GM19455 (cell line): ENCODE data around the gene SLC4A5.
A peak's percentile ranks its signal among the peaks of the same experiment; 100 is the strongest.

ENCODE experiments used
- ATAC-seq: cut with Tn5 transposase; IDR thresholded peaks from one replicate; pipeline ENCODE4 v1.9.1; 2021; ENCODE audit not compliant: unreplicated experiment

SLC4A5 gene, protein sequence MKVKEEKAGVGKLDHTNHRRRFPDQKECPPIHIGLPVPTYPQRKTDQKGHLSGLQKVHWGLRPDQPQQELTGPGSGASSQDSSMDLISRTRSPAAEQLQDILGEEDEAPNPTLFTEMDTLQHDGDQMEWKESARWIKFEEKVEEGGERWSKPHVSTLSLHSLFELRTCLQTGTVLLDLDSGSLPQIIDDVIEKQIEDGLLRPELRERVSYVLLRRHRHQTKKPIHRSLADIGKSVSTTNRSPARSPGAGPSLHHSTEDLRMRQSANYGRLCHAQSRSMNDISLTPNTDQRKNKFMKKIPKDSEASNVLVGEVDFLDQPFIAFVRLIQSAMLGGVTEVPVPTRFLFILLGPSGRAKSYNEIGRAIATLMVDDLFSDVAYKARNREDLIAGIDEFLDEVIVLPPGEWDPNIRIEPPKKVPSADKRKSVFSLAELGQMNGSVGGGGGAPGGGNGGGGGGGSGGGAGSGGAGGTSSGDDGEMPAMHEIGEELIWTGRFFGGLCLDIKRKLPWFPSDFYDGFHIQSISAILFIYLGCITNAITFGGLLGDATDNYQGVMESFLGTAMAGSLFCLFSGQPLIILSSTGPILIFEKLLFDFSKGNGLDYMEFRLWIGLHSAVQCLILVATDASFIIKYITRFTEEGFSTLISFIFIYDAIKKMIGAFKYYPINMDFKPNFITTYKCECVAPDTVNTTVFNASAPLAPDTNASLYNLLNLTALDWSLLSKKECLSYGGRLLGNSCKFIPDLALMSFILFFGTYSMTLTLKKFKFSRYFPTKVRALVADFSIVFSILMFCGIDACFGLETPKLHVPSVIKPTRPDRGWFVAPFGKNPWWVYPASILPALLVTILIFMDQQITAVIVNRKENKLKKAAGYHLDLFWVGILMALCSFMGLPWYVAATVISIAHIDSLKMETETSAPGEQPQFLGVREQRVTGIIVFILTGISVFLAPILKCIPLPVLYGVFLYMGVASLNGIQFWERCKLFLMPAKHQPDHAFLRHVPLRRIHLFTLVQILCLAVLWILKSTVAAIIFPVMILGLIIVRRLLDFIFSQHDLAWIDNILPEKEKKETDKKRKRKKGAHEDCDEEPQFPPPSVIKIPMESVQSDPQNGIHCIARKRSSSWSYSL

DNA sequence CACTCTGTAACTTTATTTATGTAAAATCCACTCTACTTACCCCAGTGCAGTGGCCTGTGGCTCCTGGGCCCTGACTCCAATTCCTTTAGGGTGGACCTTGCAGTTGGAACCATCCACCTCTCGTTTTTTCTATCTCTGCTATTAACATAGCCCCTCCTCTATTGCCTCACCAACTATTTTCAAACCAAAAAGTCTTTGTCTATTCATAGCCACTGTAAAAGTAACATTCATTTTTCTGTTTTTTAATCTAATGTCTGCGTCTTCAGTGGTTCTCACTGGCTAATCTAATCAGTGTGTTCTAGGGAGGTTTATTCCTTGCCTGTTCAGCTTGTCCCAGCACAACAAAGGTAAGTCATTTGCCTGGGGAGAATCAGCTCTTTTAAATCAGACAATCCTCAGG, at the start of gene SLC4A5:
SLC4A5 (minus strand) TSS at position 101 of the 400 bp plus-strand sequence. CDS start 28,393 bp downstream, outside the sequence.
- no peak for ATAC-seq

DNA sequence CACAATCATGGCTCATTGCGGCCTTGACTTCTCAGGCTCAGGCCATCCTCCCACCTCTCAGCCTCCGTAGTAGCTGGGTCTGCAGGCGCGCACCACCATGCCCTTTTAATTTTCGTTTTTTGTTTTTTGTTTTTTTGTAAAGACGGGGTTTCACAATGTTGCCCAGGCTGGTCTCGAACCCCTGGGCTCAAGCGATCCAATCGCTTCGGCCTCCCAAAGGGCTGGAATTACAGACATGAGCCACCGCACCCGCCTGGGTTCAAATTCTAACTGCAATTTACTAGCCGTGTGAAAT, 49.2 kb upstream of the SLC4A5 start:
- ATAC-seq, result no peak

DNA sequence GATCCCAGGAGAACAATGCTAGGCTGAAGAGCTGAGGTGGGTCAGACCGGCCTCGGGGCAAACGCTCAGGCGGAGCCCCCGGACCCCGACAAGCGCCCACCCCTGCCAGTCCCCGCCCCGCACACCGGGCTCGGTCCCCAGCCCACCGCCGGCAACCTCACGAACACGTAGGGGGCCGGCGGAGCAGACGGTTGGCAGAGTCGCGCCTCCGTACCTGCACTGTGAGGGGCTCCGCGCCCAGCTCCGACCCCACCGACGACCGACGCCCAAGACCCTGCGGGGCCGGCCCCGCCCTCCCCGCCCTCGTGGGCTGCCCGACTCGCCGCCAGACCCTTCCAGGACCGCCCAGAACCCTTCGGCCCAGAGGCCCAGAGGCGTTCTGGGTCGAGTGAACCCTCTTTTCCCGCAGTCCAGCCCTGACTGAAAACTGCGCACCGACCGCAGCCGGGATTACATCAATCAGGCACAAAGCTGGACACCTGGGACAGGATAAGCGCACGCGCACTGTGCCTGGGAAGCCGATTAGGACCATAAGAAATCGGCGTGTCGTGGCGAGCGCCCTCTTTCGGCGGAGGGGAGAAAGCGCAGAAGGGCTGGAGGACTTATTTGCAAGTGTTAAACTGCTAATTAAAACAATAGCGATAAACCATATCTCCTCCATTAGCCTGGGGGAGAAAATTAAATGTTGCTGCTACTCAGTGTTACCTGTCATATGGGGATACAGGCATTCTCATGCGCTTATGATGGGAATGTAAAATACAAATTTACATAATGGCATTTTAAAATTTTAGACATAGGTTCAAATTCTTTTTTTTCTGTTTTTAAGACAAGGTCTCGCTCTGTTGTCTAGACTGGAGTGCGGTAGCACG, 48.6 kb upstream of the SLC4A5 start:
- peak; percentile 62 for ATAC-seq

DNA sequence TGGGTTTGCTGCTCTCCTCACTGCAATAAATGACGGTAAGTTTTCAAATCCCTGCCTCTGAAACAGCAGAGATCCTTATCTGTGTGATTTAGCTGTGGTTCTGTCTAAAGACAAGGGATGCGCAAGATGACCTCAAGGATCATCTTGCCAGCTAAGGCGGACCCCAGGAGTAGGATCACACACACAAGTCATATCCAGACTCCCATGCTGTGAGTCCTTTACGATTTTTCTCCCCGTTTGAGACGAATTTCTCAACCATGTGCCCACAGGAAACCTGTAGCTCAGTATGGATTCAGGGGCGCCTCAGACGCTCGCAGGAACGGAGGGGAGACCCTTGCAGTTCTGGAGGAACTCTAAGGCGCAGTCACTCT, 48.0 kb upstream of the SLC4A5 start:
- peak; percentile 35 for ATAC-seq

DNA sequence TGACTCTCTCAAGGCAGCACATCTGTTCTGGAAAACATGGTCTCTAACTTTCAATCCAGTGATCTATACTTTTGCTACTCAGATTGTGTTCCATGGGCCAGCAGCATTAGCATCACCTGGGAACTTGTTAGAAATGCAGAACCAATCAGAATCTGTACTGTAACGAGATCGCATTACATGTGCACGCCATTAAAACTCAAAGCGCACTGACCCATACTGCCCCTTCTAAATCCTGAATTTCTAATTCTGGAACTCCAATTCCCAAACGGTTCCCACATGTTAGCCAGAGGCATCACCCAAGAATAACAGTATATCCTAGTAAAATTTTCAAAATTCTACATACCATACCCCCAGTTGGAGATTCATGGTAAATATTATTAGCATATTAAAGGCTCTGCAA, 47.4 kb upstream of the SLC4A5 start:
- no peak for ATAC-seq

DNA sequence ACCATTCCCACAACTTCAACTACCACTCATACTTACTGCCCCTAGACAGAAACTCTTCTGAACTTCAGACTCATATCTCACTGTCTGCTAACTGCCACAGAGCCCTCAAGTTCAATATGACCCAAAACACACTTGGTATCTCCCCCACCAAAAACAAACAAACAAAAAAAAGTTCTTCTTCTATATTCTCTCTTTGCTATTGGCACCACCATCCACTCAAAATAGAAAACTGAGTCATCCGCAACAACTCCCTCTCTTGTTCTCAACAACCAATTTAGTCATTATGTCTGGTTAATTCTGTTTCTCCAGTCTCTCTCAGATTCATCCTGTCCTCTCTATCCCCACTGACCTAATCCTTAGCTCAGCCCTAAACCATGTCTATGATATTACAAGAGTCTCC, 44.1 kb upstream of the SLC4A5 start:
- ATAC-seq, result no peak

DNA sequence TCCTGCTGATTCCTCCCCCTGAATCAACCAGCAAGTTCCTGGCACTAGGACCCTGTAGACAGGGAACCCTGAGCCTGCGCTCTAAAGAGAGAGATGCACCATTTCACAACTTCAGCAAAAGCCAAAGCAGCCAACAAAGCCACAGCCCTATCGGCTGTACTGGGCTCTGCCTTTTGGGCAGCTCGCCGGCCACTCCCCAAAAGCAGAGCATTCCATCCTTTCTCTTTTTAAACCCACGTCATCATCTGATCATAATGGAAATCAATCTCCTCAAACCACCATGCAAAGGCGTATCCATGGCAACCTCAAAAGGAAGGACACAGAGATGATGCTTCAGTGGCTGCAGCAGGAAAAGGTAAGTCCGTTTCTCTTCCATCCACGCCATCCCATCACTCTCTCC, 42.2 kb upstream of the SLC4A5 start:
- ATAC-seq, result no peak

DNA sequence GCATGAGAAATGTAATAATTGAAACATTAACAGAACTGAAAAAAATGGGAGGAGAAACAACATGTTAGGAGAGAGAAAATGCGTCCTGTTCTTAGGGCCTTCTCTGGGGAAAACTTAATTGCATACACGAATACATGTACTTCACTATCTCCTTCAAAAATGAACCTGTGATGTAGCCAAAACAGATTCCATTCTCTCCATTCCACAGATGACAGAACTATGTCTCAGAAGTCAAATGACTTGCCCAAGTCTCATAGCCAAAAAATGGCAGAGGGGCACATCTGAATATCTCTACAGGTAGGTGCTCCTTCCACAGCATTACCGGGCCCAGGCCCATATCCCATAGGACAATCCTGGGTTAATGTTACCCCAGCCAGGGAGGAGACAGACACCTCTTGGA, 40.8 kb upstream of the SLC4A5 start:
- ATAC-seq, result no peak

DNA sequence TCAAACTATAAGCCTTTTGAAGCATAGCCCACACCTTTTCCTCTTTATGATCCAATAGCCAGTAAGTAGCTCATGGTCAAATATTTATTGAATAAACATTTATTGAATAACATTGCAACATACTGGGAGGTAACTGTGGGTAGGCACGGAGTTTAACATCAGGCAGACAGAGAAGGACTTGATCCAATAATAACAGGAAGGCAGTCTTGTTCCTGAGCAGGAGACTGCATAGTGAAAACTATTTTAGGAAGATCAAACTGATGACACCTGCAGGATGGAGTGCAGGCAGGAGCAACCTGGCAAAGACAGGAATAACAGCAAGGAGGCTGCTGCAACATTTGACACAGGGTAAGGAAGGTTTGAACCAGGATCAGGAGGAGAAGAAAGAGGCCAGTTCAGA, 40.0 kb upstream of the SLC4A5 start:
- no peak for ATAC-seq

DNA sequence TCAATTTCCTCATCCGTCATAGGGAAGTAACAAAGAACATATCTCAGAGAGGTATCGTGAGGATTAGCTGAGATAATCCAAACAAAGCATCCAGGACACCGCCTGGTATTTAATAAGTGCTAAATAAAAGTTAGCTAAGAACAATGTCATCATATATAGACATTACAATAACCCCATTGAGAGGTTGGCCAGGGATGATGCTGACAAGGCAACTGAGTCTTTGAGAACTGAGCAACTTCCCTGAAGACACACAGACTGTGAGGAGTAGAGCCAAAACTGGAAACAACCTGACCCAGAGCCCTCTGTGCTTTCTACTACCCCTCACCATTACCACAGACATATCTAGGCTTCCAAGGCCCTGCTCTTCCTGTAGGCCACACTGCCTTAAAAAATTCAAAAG, 38.5 kb upstream of the SLC4A5 start:
- ATAC-seq, result no peak

DNA sequence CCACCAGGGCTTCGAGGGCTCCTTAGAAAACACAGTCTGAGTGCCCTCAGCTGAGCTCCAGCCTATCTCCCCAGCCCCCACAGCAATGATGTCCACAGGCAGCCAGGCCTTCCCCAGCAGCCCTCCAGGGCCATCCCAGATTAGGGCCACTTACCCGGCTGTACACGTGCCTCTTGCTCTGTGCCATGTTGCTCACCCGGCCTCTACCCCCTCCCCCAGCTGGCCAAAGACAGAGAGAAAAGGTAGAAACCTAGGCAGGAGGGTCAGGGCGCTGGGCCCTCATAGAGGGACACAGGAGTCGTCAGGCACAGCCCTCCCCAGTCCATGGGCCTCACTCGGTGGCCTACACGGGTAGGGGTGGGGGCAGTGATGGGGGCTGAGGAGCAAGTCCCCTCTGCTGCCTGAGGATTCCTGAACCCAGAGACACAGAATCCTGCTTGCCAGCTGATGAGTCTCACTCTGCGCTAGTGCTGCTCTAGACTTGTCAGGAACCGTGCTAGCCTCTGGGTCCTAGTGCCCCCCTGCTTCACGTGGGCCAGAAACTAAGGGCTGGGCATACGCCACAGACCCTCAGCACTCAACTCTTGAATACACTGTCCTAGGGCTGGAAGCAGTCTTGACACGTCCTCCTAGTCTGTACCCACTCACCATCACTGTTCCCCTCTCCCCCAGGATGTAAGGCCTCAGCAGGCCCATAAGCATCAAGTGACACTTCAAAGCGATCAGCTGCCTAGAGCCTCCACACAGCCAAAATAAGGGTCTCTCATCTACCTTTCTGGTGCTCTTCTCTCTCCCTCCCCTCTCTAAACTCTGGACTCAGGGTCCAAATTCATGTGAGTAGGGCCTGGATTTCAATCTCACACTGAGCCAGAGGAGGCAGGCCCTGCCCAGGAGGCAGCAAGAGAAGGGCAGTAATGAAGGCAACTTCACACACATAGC, 36.9 kb upstream of the SLC4A5 start, which contains the start of gene DCTN1:
DCTN1 (minus strand) TSS at position 461 of the 939 bp plus-strand sequence; CDS start at position 187, 274 bp downstream.
- no peak for ATAC-seq

DNA sequence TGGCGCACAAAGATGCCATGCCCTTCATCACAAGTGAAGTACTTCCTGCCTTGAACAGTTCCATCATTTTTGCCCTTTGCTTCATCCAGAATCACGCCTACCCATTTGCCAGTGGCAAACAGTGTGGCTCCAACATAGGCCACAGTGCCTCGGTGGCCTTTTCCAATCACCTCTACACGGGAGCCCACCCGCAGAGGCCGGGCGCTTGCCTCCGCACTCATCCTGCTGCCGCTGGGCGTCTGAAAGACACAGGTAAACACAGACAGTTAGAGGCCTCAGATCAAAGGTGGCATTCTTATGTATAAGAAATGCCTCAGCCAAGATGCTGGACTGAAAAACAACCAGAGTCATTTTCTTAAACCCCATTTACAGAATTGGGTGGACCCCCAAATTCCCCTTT, 34.8 kb upstream of the SLC4A5 start:
- no peak for ATAC-seq

DNA sequence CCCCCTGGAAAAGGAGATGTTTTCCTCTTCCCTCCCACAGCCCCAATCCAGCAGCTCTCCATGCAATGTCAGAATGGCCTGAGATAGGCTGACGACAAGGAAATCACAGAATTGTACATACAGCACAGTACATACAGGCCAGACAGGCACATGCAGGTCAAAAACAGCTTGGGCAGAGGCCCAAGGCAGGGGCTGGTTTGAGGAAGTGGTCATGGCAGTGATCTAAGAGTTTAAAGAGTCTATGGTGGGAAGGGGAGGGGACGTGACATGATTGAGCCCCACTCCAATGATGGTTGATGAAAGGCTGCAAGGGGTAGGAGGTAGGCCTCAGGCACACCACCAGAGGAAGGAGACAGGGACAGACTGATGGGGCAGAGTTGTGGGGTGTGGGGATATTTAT, 32.6 kb upstream of the SLC4A5 start:
- no peak for ATAC-seq

DNA sequence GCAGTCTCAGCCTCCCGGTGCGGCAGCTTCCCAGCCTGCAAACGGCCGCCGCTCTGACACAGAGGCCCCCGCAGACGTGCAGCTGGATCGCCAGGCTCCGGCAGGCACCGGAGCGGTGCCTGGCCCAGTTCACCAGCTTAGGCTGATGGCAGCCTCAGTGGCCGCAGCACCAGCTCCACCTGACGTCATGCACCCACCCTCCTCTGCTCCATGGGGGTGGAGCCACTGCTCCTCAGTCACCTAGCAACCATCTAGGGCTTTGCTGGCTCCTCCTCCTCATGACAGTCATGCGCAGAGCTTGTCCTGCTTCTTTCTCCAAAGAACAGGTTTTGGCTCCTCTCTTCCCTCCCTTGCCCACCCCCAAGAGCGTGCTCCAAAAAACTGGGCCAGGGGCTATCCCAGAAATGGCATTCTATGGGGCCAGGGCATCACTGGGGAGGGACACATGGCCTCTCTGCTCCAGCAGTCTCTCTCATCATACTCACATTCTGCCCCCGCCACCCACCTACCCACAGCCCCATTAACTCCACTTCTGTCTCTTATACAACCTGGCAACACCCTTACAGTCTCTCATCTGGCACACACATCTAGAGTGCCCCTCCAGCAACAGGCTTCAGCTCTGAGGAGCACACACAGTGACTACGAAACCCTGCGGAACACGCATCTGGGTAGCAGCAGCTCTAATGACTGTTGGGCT, 31.4 kb upstream of the SLC4A5 start:
- no peak for ATAC-seq

DNA sequence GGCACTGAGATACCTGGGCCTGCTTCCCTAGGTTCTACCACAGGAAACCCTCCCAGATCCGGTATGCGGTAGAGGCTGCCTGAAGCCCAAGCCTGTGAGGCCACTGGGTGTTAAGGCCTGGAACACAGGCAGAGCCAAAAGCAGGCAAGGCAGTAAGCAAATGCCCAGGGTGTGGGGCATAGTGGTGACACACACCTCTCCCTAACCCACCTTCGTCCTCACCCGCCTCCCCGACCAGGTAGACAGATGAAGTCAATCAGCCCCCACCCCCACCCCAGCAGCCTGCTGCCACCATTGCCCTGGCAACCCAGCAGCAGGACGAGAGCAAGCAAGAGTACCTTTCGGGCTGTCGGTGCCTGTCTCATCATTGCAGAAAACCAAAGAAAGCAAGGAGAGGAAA, 30.8 kb upstream of the SLC4A5 start:
- ATAC-seq, result no peak

DNA sequence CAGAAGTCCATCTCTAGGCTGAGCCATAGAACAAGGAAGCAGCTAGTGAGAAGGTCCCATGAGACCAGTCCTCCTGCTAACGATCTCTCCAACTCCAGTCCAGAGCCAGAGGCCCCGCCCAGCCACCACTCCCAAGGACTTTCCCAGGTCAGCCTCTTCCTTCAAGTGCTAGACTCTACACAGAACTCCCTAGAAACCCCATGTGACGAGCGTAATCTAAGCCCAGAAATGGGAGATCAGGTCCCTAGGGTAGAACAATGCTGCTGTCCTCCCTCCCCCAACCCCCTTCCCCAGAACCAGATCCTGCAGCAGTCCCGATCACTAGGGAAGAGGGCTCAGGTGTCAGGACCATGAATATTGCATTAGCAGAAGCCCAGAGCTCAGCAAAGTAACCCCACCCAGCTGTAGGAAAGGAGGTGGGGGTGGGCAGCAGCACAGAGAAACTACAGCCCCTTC, 30.0 kb upstream of the SLC4A5 start:
- ATAC-seq, result no peak

DNA sequence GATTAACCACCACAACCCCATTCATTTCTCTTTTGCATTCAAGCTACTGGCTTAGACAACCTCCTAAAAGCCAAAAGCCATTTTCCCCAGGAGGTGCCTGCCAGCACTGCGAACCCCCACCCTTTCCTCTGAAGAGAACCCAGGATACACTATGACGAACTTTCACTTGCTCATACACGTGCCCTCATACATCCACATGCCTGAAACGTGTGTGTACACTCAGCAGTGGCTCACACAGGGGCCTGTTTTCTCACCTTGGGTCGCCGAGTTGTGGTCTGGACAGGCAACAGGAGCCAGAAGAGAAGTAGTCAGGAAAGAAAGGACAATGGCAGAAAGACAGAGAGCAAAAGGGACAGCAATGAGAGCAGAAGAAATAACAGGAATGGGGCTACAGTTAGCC, 29.5 kb upstream of the SLC4A5 start:
- ATAC-seq, result no peak

DNA sequence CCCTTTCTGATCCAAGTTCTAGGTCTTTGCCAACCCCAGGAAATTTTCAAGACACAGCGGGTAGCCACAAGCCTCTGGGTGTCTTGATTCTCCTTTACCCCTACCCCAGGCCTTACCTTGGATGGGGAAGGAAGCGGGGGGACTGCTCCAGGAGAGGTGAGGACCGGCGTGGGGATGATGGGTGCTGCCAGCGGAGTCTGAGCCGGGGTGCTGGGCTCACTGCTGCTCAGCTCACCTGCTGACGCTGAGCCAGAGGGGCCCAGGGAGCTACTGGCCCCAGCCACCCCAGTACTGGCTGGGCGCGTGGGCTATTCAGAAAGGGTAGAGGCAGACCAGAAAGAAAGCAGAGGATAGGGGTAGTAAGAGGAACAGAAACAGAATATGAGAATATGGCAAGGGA, 28.2 kb upstream of the SLC4A5 start:
- no peak for ATAC-seq

DNA sequence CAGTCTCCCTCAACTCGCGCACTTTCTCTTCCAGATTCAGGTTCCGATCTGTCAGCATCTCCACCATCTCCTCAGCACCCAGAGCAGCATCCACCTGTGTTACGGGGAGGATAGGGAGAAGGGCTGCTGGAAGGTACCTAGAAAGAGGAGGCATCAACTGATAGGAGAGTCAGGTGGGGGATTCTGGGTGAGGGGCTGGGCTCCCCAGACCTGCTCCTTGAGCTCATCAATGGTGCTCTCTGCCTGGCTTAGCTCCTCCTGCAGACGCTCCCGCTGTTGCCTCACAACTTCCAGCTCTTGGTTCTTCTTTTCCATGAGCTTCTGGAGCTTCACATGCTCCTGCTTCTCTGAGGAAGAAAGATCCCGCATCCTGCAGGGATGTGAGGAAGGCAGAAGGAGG, 26.8 kb upstream of the SLC4A5 start:
- ATAC-seq, result no peak
